ENCODE data around the gene SERGEF.

DNA sequence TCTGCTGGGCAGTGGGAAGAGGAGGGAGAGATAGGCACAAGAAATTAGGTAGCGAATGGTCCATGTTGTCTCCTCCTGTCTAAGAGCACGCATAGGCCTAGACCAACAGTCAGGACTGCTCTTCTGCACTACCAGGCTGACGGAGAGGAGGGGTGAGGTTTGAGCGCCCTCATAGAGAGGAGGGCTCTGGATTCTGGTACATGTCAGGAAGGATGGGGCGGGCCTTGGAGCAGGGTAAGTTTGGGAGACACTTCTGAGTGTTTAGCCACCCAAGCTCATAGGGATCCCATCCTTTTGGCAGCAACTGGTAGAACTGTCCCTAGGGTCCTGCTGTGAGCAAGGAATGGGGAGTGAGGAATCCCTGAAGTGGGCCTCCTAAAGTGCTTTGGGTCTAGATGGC lies 217.9 kb downstream of the SERGEF start:
- TF ChIP-seq POLR2AphosphoS5 (IDR thresholded peaks at IDR 0.05): no peak
- TF ChIP-seq, protein P1, sequence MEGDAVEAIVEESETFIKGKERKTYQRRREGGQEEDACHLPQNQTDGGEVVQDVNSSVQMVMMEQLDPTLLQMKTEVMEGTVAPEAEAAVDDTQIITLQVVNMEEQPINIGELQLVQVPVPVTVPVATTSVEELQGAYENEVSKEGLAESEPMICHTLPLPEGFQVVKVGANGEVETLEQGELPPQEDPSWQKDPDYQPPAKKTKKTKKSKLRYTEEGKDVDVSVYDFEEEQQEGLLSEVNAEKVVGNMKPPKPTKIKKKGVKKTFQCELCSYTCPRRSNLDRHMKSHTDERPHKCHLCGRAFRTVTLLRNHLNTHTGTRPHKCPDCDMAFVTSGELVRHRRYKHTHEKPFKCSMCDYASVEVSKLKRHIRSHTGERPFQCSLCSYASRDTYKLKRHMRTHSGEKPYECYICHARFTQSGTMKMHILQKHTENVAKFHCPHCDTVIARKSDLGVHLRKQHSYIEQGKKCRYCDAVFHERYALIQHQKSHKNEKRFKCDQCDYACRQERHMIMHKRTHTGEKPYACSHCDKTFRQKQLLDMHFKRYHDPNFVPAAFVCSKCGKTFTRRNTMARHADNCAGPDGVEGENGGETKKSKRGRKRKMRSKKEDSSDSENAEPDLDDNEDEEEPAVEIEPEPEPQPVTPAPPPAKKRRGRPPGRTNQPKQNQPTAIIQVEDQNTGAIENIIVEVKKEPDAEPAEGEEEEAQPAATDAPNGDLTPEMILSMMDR (IDR thresholded peaks at IDR 0.05): no peak
- TF ChIP-seq POLR2A (IDR thresholded peaks at IDR 0.05): no peak
